Tibial artery (tissue), 4 donors: Measurements from ENCODE around the gene MICU1.
"Not testable (repeated sequence)": the region's sequence is repeated elsewhere in the genome, so short reads cannot be mapped to it uniquely, and the experiment has no call there.

ENCODE experiments used
- DNase-seq, 2 donors: peaks; one replicate each; pipeline ENCODE4 v3.0.0-alpha.2; 2019
- H3K27ac ChIP-seq, 2 donors: fragments of 200-600 bp; sonication (generic) in 1 of 2; 1 replicate in 1 of 2; 2 replicates in 1 of 2; pipeline ENCODE4 v1.5.1; 2018 to 2019; ENCODE audit warnings: mild to moderate bottlenecking in 1 of 2
- H3K27me3 ChIP-seq, 2 donors: fragments of 200-600 bp; sonication (generic) in 1 of 2; one replicate each; pipeline versions ENCODE4 v1.5.1 to v1.6.0; 2016 to 2019
- H3K36me3 ChIP-seq, 3 donors: fragments of 200-600 bp; sonication (generic) in 2 of 3; one replicate each; pipeline ENCODE4 v1.5.1; 2016 to 2019; ENCODE audit warnings: mild to moderate bottlenecking in 2 of 3
- H3K4me1 ChIP-seq, 4 donors: fragments of 200-600 bp; sonication (generic) in 2 of 4; 1 replicate in 3 of 4; 2 replicates in 1 of 4; pipeline ENCODE4 v1.5.1; 2016 to 2019
- H3K4me3 ChIP-seq, 2 donors: fragments of 200-600 bp; sonication (generic) in 1 of 2; 1 replicate in 1 of 2; 2 replicates in 1 of 2; pipeline ENCODE4 v1.5.1; 2018 to 2019; ENCODE audit warnings: mild to moderate bottlenecking in 2 of 2
- H3K9me3 ChIP-seq, 3 donors: fragments of 200-600 bp; sonication (generic) in 1 of 3; one replicate each; pipeline ENCODE4 v1.5.1; 2016 to 2019
- CTCF ChIP-seq, 2 experiments: fragments of 200-600 bp in 1 of 2; fragments of 450-650 bp in 1 of 2; IDR thresholded peaks; one replicate each; pipeline ENCODE4 v1.5.1; 2017 to 2019; ENCODE audit warnings: antibody characterized with exemption in 2 of 2, mild to moderate bottlenecking in 1 of 2, moderate library complexity in 1 of 2
- intact Hi-C: fragments of 100-400 bp; cut with DNase I; formaldehyde crosslinking; loops from one replicate; pipeline ENCODE4 v1.15.0; 2023; ENCODE audit warnings: low total_unique reads

MICU1 gene

GRCh38 chr10:72414642-72415041 is 211.2 kb downstream of the MICU1 start:
- Histone ChIP-seq H3K27me3 (no peaks in the 10 kb centered on the region), H3K4me1 (no peaks in the 10 kb centered on the region), H3K4me3 (no peak overlapping the region), H3K9me3 (peaks cover 0 to 5% (median 0%) of the 10 kb centered on the region in 3 donors), H3K36me3 (peaks cover 5 to 8% (median 5%) of the 10 kb centered on the region in 3 donors), H3K27ac (no peak overlapping the region)
- intact Hi-C loops: no loop called here
- no peak for TF ChIP-seq CTCF (IDR thresholded peaks at IDR 0.05)
- DNase-seq: no peak

- no peak for TF ChIP-seq CTCF (IDR thresholded peaks at IDR 0.05)
- Histone ChIP-seq H3K27ac (no peak overlapping the region), H3K9me3 (peaks cover 0 to 5% (median 0%) of the 10 kb centered on the region in 3 donors), H3K4me3 (no peak overlapping the region), H3K36me3 (peaks cover 6 to 13% (median 11%) of the 10 kb centered on the region in 3 donors), H3K4me1 (no peaks in the 10 kb centered on the region), H3K27me3 (no peaks in the 10 kb centered on the region)
- DNase-seq: no peak
- intact Hi-C loops: no loop called here
These were observed 216.7 kb downstream of the MICU1 start for GRCh38 chr10:72409167-72409566.

GRCh38 chr10:72407927-72408600 is 217.8 kb downstream of the MICU1 start:
- H3K4me3 ChIP-seq: no peak overlapping the region
- H3K36me3 ChIP-seq: peaks cover 0 to 12% (median 9%) of the 10 kb centered on the region in 3 donors
- no peaks in the 10 kb centered on the region for H3K4me1 ChIP-seq
- H3K27ac ChIP-seq: no peak overlapping the region
- H3K27me3 ChIP-seq: no peaks in the 10 kb centered on the region
- TF ChIP-seq CTCF (IDR thresholded peaks at IDR 0.05): no peak
- no peak for DNase-seq
- H3K9me3 ChIP-seq: no peaks in the 10 kb centered on the region
- intact Hi-C loops: no loop called here

- TF ChIP-seq CTCF (IDR thresholded peaks at IDR 0.05): no peak
- no peak overlapping the region for H3K27ac ChIP-seq
- no peak for DNase-seq
- intact Hi-C loops: no loop called here
- no peak overlapping the region for H3K4me3 ChIP-seq
- no peaks in the 10 kb centered on the region for H3K4me1 ChIP-seq
- H3K36me3 ChIP-seq: peaks cover 0 to 17% (median 9%) of the 10 kb centered on the region in 3 donors
- no peaks in the 10 kb centered on the region for H3K9me3 ChIP-seq
- H3K27me3 ChIP-seq: no peaks in the 10 kb centered on the region
These were observed 218.4 kb downstream of the MICU1 start for GRCh38 chr10:72407471-72407870.

- H3K4me1 ChIP-seq, H3K27ac ChIP-seq, H3K4me3 ChIP-seq, H3K27me3 ChIP-seq, DNase-seq, intact Hi-C loops, H3K9me3 ChIP-seq: not testable (repeated sequence)
- peaks cover 0 to 18% (median 0%) of the 10 kb centered on the region in 3 donors for H3K36me3 ChIP-seq
These were observed 230.3 kb downstream of the MICU1 start for GRCh38 chr10:72395581-72395980.

GRCh38 chr10:72392571-72392970 is 233.3 kb downstream of the MICU1 start:
- no peak for TF ChIP-seq CTCF (IDR thresholded peaks at IDR 0.05)
- H3K36me3 ChIP-seq: peaks cover 0 to 18% (median 0%) of the 10 kb centered on the region in 3 donors
- no peak overlapping the region for H3K27ac ChIP-seq
- intact Hi-C loops: no loop called here
- H3K4me1 ChIP-seq: no peaks in the 10 kb centered on the region
- no peak overlapping the region for H3K4me3 ChIP-seq
- DNase-seq: no peak
- no peaks in the 10 kb centered on the region for H3K9me3 ChIP-seq
- no peaks in the 10 kb centered on the region for H3K27me3 ChIP-seq
